Activated naive CD8-positive, alpha-beta T cell treated with anti-CD3 and anti-CD28 coated beads for 36 hours (primary cell): Measurements from ENCODE around the gene FXYD1. TPM values are rescaled to one million over a fixed set of nuclear protein-coding genes. Genes with fewer than 3 reads are reported as not detected.
"Not testable (repeated sequence)": the region's sequence is repeated elsewhere in the genome, so short reads cannot be mapped to it uniquely, and the experiment has no call there.

ENCODE experiments used
- DNase-seq: peaks from one replicate; pipeline ENCODE4 v3.0.0; 2021
- H3K27ac Mint-ChIP-seq: one replicate; pipeline ENCODE4 v1.8.0; 2022; ENCODE audit warnings: mild to moderate bottlenecking, moderate library complexity, mixed read lengths
- H3K27me3 Mint-ChIP-seq: one replicate; pipeline ENCODE4 v1.8.0; 2022; ENCODE audit warnings: mild to moderate bottlenecking, mixed read lengths
- H3K36me3 Mint-ChIP-seq: one replicate; pipeline ENCODE4 v1.8.0; 2021; ENCODE audit warnings: mild to moderate bottlenecking, mixed read lengths
- H3K4me1 Mint-ChIP-seq: one replicate; pipeline ENCODE4 v1.8.0; 2021; ENCODE audit warnings: mixed read lengths
- H3K4me3 Mint-ChIP-seq: one replicate; pipeline ENCODE4 v1.8.0; 2022; ENCODE audit warnings: mild to moderate bottlenecking, moderate library complexity, mixed read lengths
- H3K9me3 Mint-ChIP-seq: one replicate; pipeline ENCODE4 v1.8.0; 2022; ENCODE audit warnings: mixed read lengths
- total RNA-seq, 2 experiments: library from RNA; stranded (reverse); gene quantifications; one replicate each; pipeline ENCODE4 v1.2.3, GENCODE V29; 2021

The FXYD1 gene
- total RNA-seq, 2 experiments from 2014 or later, result 1.1 TPM

DNA sequence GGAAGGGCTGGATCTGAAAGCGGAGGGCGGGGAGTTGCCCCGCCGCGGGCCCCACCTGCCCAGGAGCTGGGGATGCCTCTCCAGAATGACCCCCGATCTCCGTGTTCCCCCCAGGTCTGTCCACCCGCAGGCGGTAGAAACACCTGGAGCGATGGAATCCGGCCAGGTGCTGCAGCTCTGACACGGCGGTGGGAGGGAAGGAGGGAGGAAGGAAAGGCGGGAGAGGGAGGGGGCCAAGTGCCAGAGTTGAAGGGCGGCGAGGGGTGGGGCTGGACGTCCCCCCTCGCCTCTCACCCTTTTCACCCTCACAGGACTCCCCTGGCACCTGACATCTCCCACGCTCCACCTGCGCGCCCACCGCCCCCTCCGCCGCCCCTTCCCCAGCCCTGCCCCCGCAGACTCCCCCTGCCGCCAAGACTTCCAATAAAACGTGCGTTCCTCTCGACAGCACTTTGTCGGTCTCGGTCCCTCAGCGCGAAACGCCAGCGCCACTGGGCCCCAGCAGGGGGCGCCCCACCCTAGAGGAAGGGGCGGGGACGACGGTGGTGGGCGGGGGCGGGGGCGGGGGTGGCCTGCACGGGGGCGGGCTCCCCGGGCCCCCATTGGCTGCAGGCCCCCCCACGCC is 4.1 kb downstream of the FXYD1 start:
- Mint-ChIP-seq H3K36me3 (no peaks in the 10 kb centered on the region), H3K27me3 (no peaks in the 10 kb centered on the region), H3K9me3 (no peaks in the 10 kb centered on the region), H3K4me3 (peak overlapping the region; percentile 68), H3K4me1 (peaks cover 26% of the 10 kb centered on the region), H3K27ac (no peak overlapping the region)
- DNase-seq, result peak; percentile 66

DNA sequence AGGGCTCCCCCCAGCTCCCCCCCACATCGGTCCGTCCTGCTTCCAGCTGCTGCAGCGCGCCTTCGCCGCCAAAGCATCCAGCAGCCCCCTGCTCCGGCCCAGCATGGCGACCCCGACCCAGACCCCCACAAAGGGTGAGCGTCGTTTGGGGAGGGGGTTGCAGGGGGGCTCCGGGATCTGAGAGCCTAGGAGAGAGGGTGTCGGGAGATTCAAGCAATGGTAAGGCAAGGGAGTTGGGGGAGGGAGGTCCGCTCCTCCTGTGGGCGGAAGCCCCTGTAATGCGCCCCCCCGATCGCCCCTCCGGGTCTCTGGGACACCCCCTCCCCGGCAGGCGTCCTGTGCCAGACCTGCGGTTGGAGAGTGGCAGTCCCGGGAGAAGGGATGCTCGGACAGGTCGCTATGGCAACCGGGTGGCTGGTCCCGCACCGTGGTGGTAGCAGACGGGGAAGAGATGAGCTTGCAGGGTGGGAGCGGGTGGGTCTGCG is 4.6 kb downstream of the FXYD1 start, which contains the start of gene FXYD7:
Gene FXYD7, plus strand, starts transcription at position 25 of the 485 bp plus-strand sequence. Its CDS starts 79 bp downstream, at position 104.
- no peak for DNase-seq
- Mint-ChIP-seq H3K27me3 (no peaks in the 10 kb centered on the region), H3K4me1 (peaks cover 26% of the 10 kb centered on the region), H3K4me3 (peak within 1 kb of the TSS; percentile 82), H3K9me3 (no peaks in the 10 kb centered on the region), H3K36me3 (no peaks in the 10 kb centered on the region), H3K27ac (no peak within 1 kb of the TSS)

DNA sequence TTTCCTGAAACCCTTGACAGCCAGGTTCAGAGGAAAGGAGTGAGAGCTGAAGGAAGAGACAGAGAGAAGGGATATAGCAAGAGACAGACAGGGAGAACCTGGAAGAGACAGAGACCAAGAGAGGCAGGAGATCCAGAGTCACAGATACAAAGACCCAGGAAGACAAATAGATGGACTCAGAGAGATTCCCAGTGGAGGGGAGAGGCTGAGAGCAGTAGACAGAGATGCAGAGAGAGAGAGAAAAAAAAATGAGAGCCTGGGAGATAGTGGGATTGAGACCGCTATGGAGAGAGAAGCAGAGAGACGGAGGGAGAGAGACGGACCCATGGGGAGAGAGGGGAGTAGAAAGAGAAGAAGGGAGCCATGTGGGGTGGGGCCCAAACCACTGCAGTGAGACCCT is 5.2 kb downstream of the FXYD1 start:
- Mint-ChIP-seq H3K27me3 (no peaks in the 10 kb centered on the region), H3K9me3 (no peaks in the 10 kb centered on the region), H3K4me3 (no peak overlapping the region), H3K27ac (no peak overlapping the region), H3K36me3 (no peaks in the 10 kb centered on the region), H3K4me1 (peaks cover 26% of the 10 kb centered on the region)
- DNase-seq, result no peak

DNA sequence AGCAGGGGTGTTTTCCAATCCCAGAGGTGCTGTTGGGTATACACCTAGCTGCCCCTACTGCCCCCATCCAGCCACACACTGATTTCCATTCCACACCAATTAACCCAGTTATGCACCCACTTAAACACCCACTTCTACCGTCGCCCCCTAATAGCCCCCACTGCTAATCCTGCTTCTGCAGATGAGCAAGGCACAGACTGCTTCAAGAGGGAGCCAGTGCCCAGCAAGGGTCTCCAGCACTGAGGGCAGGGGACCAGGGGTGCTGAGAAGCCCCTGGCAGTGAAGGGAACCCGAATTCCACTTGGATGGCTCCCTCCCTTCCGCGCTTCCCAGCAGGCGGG is 5.6 kb downstream of the FXYD1 start:
- Mint-ChIP-seq H3K27ac (no peak overlapping the region), H3K4me3 (no peak overlapping the region), H3K36me3 (no peaks in the 10 kb centered on the region), H3K4me1 (peaks cover 26% of the 10 kb centered on the region), H3K27me3 (no peaks in the 10 kb centered on the region), H3K9me3 (no peaks in the 10 kb centered on the region)
- no peak for DNase-seq

DNA sequence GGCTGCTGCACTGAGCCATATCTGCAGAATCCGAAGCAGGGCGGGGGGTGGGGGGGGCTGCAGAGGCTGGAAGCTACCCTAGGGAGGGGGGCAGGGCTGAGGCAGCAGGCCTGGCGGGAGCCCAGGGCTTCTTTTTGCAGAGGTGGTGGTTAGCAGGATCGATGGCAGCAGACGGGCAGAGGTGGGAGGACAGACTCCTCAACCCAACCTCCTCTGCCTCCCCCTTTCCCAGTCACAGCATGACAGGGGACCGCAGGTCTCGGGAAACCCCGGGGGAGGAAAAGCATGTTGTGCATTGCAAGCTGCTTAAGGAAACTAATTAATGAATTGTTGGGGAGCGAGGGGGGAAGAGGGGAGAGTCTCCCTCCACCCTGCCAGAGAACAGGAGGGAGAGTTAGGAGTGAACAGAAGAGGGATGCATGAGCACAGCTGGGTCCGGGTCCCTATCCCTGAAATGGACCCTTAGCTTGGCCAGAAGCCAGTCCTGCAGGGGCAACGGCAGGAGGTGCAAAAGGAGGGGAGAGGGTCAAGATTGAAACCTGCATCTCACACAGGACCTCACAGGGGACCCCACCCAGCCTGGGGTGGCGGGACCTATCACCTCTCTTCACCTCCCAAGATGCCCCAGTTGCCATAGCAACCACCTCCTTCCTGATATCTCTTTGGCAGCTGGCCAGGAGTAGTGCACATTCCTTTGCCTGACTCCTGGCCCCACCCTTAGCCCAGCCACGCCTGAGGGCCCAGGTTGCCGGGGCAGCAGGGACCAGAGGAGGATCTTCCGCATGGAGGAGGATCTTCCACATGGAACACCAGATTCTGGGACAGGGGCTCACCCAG is 6.2 kb downstream of the FXYD1 start:
- no peaks in the 10 kb centered on the region for H3K27me3 Mint-ChIP-seq

DNA sequence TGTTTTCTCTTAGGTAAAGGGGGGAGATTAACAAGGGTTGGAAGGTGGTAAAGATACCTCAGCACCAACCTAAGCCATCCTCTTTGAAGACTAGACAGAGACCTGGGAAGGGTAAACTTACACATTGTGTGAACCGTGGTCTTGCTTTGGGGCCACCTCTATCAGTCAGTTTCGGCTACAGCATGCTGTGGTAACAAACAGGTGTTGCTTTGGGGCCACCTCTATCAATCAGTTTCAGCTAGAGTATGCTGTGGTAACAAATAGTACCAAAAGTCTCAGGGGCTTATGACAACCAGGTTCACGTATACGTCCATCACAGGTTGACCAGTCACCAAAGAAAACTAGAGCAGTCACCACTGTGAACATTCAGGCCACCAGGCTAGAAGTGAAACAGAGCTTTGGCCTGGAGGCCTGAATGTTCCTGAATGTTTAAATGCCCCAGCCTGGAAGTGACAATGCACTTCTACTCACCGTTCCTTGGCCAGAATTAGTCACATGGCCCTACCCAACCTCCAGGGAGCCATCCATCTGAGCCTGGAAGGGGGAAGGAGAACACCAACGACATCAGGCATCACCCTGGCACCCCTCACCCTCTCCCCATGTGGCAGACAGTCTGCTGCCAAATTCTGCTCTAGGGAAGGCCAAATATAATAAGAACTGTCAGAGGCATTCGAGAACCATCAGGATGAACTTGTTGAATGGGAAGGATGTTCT is 8.3 kb downstream of the FXYD1 start:
- Mint-ChIP-seq H3K4me1 (peaks cover 14% of the 10 kb centered on the region), H3K36me3 (no peaks in the 10 kb centered on the region), H3K27me3 (no peaks in the 10 kb centered on the region), H3K4me3 (no peak overlapping the region), H3K27ac (peak overlapping the region; percentile 57), H3K9me3 (no peaks in the 10 kb centered on the region)
- no peak for DNase-seq

More for the DNA sequence above, 6.2 kb downstream of the FXYD1 start:
- Mint-ChIP-seq H3K4me1 (peaks cover 26% of the 10 kb centered on the region), H3K9me3 (no peaks in the 10 kb centered on the region), H3K4me3 (no peak overlapping the region), H3K36me3 (no peaks in the 10 kb centered on the region), H3K27ac (no peak overlapping the region)
- no peak for DNase-seq

DNA sequence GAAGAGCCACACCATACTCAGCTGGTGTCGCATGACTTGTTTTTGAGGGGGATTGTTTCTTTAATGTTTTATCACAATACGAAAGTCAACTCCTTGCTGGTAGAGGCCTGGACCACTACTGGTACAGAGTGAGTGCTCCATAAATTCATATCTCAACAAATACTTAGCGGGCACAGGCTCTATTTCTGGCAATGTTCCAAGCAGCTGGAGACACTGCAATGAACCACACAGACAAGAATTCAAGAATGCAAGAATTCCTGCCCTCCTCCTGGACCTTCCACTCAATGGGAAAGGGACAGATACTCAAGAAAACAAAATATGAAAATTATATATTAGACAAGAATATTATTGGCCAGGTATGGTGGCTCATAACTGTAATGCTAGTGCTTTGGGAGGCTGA is 10.8 kb downstream of the FXYD1 start:
- H3K27me3 Mint-ChIP-seq, result no peaks in the 10 kb centered on the region
- H3K27ac Mint-ChIP-seq, result no peak overlapping the region
- H3K36me3 Mint-ChIP-seq, result no peaks in the 10 kb centered on the region
- no peaks in the 10 kb centered on the region for H3K9me3 Mint-ChIP-seq
- no peak overlapping the region for H3K4me3 Mint-ChIP-seq
- peaks cover 16% of the 10 kb centered on the region for H3K4me1 Mint-ChIP-seq
- DNase-seq, result no peak

DNA sequence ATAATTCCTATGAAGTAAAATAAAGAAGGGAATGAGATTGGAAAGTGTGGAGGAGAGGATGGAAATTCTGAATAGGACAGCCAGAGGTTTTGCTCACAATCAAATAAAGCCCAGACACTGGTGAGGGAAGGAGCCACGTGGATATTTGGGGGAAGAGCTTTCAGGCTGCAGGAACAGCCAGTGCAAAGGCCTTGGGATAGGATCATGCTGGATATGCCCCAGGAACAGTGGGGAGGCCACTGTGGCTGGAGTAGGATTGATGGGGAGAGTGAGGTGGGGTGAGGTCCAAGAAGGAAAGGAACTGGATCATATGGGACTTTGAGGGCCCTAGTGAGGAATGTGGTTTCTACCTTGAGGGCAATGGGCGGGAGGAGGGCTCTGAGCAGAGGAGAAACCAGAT is 11.8 kb downstream of the FXYD1 start:
- DNase-seq, result no peak
- Mint-ChIP-seq H3K9me3 (no peaks in the 10 kb centered on the region), H3K27me3 (no peaks in the 10 kb centered on the region), H3K27ac (no peak overlapping the region), H3K36me3 (peaks cover 3% of the 10 kb centered on the region), H3K4me1 (peaks cover 10% of the 10 kb centered on the region), H3K4me3 (no peak overlapping the region)

DNA sequence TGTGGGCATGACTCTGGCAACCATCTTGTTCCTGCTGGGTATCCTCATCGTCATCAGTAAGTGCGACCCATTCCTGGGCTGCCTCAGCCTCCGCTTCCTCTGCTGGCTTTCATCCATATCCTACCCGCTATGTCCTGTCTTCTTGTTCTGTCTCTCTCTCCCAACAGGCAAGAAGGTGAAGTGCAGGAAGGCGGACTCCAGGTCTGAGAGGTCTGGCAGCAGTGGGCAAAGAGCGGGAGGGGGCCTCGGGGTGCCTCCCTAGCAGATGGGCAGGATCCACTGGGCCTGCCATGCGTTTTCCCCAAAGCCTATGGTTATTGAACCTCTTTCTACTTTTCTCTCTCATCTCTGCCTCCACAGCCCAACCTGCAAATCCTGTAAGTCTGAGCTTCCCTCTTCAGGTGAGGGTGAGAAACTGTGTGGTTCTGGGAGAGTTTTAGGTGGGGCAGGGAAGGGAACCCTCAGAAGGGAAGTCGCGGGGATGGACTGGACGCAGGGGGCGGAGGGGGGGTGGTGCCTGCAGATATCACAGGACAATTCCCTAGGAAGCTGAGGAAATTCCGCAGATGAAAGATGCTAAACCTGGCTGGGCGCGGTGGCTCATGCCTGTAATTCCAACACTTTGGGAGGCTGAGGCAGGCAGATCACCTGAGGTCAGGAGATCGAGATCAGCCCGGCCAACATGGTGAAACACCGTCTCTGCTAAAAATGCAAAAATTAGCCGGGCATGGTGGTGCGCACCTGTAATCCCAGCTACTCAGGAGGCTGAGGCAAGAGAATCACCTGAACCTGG is 12.8 kb downstream of the FXYD1 start:
- no peaks in the 10 kb centered on the region for H3K9me3 Mint-ChIP-seq

DNA sequence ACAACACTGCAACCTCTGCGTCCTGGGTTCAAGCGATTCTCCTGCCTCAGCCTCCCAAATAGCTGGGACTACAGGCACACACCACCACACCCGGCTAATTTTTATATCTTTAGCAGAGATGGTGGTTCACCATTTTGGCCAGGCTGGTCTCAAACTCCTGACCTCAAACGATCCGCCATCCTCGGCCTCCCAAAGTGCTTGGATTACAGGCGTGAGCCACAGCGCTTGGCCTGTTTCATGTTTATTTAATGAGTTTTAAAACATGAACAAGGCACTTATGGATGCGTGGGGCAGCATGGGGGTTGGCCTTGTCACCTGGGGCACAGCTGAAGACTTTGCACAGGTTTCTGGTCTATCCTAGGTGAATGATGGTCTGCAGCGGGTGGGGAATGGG is 14.5 kb downstream of the FXYD1 start:
- H3K27me3 Mint-ChIP-seq, H3K9me3 Mint-ChIP-seq, DNase-seq: not testable (repeated sequence)
- Mint-ChIP-seq H3K27ac (peak overlapping the region; percentile 55), H3K4me3 (peak overlapping the region; percentile 97), H3K36me3 (peaks cover 28% of the 10 kb centered on the region), H3K4me1 (peaks cover 29% of the 10 kb centered on the region)

More for the DNA sequence above, 12.8 kb downstream of the FXYD1 start:
- Mint-ChIP-seq H3K27me3 (no peaks in the 10 kb centered on the region), H3K36me3 (peaks cover 13% of the 10 kb centered on the region), H3K4me1 (peaks cover 15% of the 10 kb centered on the region), H3K4me3 (no peak overlapping the region), H3K27ac (no peak overlapping the region)
- no peak for DNase-seq

DNA sequence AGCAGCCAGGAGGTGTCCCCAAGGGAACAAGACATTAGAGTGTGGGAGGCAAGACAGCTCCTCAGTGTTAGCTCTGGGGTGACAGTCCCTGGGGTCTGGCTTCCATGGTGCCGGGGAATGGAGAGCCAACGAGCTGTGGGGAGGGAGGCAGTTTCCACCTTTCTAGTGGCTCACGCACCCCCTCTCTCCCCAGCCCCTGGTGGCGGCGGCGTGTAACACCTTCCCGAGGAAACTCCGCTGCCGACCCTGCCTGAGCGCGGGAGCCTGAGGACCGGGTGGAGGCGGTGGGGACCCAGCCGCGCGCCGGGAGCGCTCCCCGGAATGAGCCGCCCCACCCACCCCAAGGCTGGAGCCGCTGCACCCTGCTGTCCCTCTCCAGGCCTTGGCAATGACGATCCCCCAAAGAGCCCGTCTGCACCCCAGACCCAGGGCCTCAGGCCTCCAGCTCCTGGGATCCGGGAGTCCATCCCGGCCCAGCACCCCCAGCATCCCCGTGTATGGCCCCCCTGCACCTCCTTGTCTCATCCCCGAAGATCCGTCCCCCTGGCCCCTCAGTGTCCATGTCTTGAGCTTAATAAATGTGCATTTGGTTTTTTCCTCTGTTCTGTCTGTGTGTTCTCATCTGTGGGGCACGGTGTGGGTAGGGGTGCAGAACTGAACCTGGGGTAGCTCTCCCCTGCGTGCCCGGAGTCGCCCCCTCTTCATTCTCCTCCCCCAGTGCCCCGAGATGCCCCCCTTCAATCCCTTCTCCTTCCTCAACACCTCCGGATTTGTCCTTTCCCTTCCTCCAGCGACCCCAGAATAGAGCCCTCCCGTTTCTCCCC is 15.3 kb downstream of the FXYD1 start:
- DNase-seq, result peak; percentile 83
- Mint-ChIP-seq H3K36me3 (peaks cover 36% of the 10 kb centered on the region), H3K9me3 (no peaks in the 10 kb centered on the region), H3K4me1 (peaks cover 35% of the 10 kb centered on the region), H3K27me3 (no peaks in the 10 kb centered on the region), H3K27ac (peak overlapping the region; percentile 99), H3K4me3 (peak overlapping the region; percentile 97)

DNA sequence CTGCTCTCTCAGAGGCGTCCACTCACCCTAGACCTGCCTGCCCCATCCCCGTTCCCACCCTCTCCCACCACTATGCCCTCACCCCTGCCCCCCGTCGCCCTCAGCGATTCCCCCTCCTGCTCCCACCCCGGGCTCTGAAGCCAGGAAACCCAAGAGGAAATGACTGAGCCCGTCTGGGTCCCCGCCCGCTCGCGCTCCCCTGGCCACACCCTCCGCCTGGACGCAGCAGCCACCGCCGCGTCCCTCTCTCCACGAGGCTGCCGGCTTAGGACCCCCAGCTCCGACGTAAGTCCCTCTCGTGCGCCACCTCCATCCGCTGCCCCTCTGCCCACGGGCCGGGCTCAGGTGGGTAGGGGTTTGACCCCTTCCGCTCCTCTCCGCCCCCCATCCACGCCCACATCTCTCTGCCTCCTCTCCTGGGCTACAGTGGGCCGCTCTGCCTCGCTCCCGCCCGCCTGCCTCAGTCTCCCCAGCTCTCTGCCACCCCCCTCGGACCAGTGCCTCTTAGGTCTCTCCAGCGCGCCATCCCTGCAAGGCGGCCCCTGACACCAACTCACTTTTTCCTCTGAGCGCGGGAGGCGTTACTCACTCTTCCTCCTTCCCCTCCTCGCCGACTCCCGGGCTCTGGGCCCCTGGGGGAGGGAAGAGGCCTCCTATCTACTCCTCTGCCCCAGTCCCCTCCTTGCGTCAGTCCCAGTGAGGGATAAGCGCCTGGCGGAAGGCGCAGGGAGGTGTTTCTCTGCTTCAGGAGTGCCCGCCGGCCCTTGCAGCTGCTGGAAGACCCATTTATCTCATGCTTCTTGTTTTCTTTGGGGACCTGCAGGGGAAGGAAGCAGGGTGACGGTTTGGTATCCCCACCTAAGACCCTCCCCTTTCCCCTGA is 16.1 kb downstream of the FXYD1 start, which contains the start of gene FXYD5:
Gene FXYD5, plus strand, starts transcription at position 211 of the 882 bp plus-strand sequence. CDS start 816 bp downstream, outside the sequence.
- H3K4me1 Mint-ChIP-seq, result peaks cover 41% of the 10 kb centered on the region
- peak; percentile 86 for DNase-seq
- peak within 1 kb of the TSS; percentile 99 for H3K27ac Mint-ChIP-seq
- peaks cover 44% of the 10 kb centered on the region for H3K36me3 Mint-ChIP-seq
- H3K27me3 Mint-ChIP-seq, result no peaks in the 10 kb centered on the region
- H3K9me3 Mint-ChIP-seq, result no peaks in the 10 kb centered on the region
- peak within 1 kb of the TSS; percentile 97 for H3K4me3 Mint-ChIP-seq

DNA sequence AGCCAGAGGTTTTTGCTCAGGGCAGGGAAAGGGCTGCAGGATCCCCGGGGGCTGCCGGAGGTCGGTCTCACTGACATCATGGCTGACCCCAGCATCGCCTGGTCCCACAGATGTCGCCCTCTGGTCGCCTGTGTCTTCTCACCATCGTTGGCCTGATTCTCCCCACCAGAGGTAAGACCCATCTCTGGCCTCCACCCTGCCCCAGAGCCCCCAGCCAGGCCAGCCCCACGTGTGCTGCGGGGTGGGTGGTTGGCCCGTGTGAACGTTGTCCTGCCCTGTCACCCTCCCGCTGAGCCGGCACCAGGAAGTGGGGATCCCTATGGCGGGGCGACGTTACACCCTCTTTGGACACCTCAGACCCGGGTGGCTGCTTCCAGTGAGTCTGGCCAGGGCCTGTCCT is 16.8 kb downstream of the FXYD1 start:
- peak; percentile 53 for DNase-seq
- Mint-ChIP-seq H3K4me3 (peak overlapping the region; percentile 97), H3K27me3 (no peaks in the 10 kb centered on the region), H3K27ac (peak overlapping the region; percentile 99), H3K9me3 (peaks cover under 1% of the 10 kb centered on the region), H3K36me3 (peaks cover 51% of the 10 kb centered on the region), H3K4me1 (peaks cover 42% of the 10 kb centered on the region)
